ENCODE measurements around the gene STAM.

- TF ChIP-seq POLR2A (IDR thresholded peaks at IDR 0.05) (no peak), CTCF (IDR thresholded peaks at IDR 0.05) (no peak)
Measured at GRCh38 chr10:17609523-17610079, 34.4 kb upstream of the STAM start.
